HFF-Myc (cell line): ENCODE measurements around the gene TM7SF3.

ENCODE experiments used
- DNase-seq: peaks from one replicate; pipeline ENCODE4 v3.0.0-alpha.2; 2011; ENCODE audit warnings: low read depth; ENCODE audit errors: extremely low read depth
- H3K4me3 ChIP-seq: replicated peaks from 2 replicates; pipeline ENCODE4 v1.5.1; 2011; ENCODE audit warnings: low read depth, mild to moderate bottlenecking, control low read depth, low read length
- TF ChIP-seq, protein P1 (sequence below): IDR thresholded peaks from 2 replicates; pipeline ENCODE4 v1.5.1; 2012; ENCODE audit warnings: mild to moderate bottlenecking, low read depth, low read length, control low read depth; ENCODE audit errors: missing control alignments

TM7SF3 gene

GRCh38 chr12:27014085-27014858, at the start of gene TM7SF3:
TM7SF3 (minus strand) TSS chr12:27014384; CDS start chr12:27014168, 216 bp downstream.
- TF ChIP-seq, protein P1, sequence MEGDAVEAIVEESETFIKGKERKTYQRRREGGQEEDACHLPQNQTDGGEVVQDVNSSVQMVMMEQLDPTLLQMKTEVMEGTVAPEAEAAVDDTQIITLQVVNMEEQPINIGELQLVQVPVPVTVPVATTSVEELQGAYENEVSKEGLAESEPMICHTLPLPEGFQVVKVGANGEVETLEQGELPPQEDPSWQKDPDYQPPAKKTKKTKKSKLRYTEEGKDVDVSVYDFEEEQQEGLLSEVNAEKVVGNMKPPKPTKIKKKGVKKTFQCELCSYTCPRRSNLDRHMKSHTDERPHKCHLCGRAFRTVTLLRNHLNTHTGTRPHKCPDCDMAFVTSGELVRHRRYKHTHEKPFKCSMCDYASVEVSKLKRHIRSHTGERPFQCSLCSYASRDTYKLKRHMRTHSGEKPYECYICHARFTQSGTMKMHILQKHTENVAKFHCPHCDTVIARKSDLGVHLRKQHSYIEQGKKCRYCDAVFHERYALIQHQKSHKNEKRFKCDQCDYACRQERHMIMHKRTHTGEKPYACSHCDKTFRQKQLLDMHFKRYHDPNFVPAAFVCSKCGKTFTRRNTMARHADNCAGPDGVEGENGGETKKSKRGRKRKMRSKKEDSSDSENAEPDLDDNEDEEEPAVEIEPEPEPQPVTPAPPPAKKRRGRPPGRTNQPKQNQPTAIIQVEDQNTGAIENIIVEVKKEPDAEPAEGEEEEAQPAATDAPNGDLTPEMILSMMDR, result peak; percentile 88
- DNase-seq, result peak; percentile 50
- peak within 1 kb of the TSS; percentile 91 for H3K4me3 ChIP-seq

DNA sequence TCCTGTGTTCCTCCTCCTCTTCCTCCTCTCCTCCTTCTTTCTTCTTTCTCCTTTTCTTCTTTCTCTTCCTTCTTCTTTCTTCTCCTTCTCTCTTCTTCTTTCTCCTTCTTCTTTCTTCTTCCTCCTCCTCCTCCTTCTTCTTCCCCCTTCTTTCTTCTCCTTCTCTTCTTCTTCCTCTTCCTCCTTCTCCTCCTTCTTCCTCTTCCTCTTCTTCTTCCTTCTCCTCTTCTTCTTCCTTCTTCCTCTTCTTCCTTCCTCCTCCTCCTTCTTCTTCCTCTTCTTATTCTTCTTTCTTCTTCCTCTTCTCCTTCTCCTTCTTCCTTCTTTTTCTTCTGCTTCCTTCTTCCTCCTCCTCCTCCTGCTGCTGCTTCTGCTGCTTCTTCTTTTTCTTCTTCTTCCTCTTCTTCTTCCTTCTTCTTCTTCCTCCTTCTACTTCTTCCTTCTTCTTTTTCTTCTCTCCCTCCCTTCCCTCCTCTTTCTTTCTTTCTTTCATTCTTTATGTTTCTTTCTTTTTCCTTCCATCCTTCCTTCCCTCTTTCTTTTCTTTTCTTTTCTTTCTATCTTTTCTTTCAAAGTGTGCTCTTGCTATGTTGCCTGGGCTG, 49.2 kb upstream of the TM7SF3 start:
- TF ChIP-seq, protein P1, result no peak

DNA sequence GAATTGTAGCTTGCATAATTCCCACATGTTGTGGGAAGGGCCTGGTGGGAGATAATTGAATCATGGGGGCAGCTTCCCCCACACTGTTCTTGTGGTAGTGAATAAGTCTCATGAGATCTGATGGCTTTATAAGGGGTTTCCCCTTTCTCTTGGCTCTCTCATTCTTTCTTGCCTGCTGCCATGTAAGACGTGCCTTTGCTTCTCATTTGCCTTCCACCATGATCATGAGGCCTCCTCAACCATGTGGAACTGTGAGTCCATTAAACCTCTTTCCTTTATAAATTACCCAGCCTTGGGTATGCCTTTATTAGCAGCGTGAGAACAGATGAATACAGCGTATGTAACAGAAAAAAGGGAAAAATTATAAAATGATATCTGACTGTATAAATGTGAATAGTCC, 47.1 kb upstream of the TM7SF3 start:
- DNase-seq, result no peak
- TF ChIP-seq, protein P1, result no peak
- H3K4me3 ChIP-seq, result no peak overlapping the region

More for the DNA sequence above, 49.2 kb upstream of the TM7SF3 start:
- no peak overlapping the region for H3K4me3 ChIP-seq
- DNase-seq, result no peak

GRCh38 chr12:27060740-27061139, 46.6 kb upstream of the TM7SF3 start:
- TF ChIP-seq, protein P1, result no peak
- no peak overlapping the region for H3K4me3 ChIP-seq
- DNase-seq, result no peak

GRCh38 chr12:27057543-27057942, 43.4 kb upstream of the TM7SF3 start:
- no peak for DNase-seq
- H3K4me3 ChIP-seq, result no peak overlapping the region
- TF ChIP-seq, protein P1, result no peak

DNA sequence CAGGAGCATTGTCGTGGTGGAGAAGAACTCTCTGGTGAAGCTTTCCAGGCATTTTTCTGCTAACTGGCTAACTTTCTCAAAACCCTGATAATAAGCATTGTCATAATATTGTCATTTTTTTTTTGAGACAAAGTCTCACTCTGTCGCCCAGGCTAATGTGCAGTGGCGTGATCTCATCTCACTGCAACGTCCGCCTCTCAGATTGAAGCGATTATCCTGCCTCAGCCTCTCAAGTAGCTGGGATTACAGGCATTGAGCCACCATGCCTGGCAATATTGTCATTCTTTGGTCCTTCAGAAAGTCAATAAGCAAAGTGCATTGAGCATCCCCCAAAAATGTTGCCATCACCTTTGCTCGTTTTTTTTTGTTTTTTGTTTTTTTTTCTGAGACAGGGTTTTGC, 41.8 kb upstream of the TM7SF3 start:
- TF ChIP-seq, protein P1, result no peak
- no peak overlapping the region for H3K4me3 ChIP-seq
- no peak for DNase-seq
